Ureter (tissue), 1 donor: Measurements from ENCODE around the gene TRIOBP. TPM values are rescaled to one million over a fixed set of nuclear protein-coding genes. Genes with fewer than 3 reads are reported as not detected.

Experiments
- DNase-seq: peaks from one replicate; pipeline ENCODE4 v3.0.0-alpha.2; 2020; ENCODE audit warnings: low spot score
- total RNA-seq: library from RNA; stranded (reverse); gene quantifications from one replicate; pipeline ENCODE4 v1.2.4, GENCODE V29; 2023
- donor health status: DM: yes; HTN: yes; CAD: no.

TRIOBP gene
- total RNA-seq, 1 donor from 2014 or later: 108 TPM

DNA sequence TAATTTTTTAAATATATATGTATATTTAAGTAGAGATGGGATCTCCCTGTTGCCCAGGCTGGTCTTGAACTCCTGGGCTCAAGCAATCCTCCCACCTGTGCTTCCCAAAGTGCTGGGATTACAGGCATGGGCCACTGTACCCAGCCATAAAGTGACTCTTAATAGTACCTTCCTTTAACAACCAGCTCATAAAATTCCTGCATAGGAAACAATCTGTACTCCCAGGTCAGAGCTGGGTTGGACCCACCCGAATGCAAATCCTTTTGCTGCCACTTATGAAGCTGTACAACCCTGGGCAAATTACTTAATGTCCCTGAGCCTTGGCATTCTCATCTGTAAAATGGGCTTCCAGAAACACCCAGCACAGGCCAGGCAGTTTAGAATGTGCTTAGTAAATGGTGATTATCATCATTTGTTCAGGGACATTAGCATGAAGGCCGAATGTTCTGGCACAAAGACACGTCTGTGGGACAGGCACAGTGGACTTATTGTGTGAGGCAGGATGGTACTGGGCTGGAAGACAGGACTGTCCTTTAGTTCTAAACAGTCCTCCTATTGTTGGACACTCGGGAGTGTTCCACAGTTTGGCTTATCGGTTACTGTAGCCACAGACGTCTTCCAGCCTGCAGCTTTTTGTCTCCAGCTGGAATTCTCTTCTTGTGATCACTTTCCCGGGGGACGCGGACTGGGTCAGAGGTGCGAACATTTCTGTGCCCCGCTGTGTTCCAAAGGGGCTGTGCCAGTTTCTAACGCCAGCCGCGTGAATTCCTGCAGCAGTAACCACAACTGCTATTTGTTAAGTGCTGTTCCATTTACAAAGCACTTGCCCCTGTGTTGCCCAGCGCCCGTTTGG lies 32.4 kb upstream of the TRIOBP start:
- no peak for DNase-seq

- DNase-seq: no peak
Observed at GRCh38 chr22:37665487-37665886, 31.4 kb upstream of the TRIOBP start.

DNA sequence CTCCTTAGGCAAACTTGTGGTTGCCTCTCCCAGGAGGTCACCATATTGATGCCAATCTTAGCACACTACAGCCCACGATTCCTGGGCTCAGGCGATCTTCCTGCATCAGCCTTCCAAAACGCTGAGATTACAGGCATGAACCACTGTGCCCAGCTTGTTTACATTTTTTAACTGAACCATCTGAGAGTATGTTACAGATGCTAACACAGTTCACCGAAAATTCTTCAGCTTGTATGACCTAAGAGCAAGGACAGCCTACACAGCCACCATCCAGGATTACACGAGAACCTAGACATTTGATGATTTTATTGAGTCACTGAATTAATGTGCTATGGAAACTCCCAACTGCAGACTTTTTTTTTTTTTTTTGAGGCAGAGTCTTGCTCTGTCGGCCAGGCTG lies 27.3 kb upstream of the TRIOBP start:
- no peak for DNase-seq

GRCh38 chr22:37672206-37672919 lies 24.5 kb upstream of the TRIOBP start:
- DNase-seq: no peak

GRCh38 chr22:37672920-37673455 lies 23.9 kb upstream of the TRIOBP start:
- no peak for DNase-seq

GRCh38 chr22:37674248-37674647 lies 22.6 kb upstream of the TRIOBP start:
- no peak for DNase-seq

DNA sequence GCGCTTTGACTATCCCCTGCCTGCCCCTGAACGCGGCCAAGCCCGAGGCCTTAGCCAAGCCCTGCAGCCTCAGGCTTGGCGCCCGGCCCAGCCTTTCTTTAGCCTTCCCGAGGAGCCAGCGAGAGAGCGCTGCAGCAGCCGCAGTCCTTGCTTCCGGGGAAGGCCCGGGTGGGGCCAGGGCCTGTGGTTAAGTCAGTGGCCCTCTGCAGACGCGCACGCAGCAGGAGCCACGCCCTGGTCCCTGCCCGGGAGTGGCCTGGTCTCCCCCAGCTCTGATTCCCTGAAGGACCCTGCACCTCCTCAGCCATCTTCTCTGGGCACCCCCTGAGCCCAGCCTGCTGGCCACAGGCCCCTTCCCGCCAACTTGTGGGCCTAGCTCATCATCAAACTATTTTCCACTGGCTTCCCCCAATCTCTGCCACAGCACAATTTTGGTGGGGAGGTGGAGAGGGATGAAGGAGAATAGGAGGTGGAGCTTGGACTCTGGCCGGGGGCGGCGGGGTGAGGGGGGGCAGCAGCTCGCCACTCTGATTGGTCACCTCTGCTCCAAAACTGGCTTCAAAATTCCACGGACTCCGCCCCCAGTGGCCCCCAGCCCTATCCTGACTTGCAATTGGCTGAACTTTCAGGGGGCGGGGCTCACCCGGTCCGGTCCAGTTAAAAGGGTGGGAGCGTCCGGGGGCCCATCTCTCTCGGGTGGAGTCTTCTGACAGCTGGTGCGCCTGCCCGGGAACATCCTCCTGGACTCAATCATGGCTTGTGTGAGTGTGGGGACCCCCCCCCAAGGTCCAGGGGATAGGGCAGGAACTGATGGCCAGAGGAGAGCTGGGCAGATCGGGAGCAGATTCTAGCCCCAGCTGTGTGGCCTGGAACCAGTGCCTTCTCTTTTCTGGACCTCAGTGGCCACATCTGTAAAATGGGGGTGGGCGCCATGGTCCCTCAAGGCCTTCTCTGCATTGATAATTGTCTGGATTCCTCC lies 21.6 kb upstream of the TRIOBP start, which contains the start of gene LGALS1:
Gene LGALS1 (plus strand): TSS at position 686 of the 979 bp plus-strand sequence. CDS start 67 bp downstream, at position 753.
- peak; percentile 97 for DNase-seq

- DNase-seq: peak; percentile 76
Observed at GRCh38 chr22:37675930-37676735, 20.7 kb upstream of the TRIOBP start.

DNA sequence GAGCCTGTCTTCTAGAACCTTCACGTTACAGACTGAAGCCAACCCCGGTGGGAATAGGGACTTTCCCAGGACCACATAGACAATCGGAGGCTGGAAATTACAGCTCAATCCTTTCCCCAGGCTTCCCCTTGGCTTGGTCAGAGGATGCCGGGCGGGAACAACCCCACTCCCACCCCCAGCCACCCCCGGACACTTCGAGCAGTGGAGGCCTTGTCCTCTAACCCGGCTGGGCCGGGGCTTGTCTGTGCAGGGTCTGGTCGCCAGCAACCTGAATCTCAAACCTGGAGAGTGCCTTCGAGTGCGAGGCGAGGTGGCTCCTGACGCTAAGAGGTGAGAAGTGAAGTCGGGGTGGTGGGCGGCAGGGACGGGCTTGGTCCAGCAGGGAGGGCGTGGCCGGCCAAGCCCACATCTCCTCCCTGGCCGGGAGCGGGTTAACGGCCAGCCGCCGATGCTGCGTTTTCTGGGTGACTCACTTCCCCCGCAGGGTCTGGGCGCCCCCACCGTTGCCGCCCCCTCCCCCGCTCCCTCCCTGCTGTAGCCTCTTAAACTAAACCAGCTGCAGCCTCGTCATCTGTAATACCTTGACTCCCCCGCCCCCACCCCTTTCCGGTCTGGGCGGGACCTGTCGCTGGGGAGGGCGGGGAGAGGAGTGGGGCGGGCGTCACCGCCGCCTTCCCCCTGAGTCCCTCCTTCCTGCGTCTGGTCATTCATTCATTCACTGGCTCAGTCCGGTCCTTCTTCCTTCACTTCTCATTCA lies 19.9 kb upstream of the TRIOBP start:
- DNase-seq: peak; percentile 91

- DNase-seq: no peak
Observed at GRCh38 chr22:37677493-37677974, 19.3 kb upstream of the TRIOBP start.

GRCh38 chr22:37678372-37678771 lies 18.5 kb upstream of the TRIOBP start:
- no peak for DNase-seq

GRCh38 chr22:37679670-37680069 lies 17.2 kb upstream of the TRIOBP start:
- no peak for DNase-seq

GRCh38 chr22:37680191-37680851 lies 16.5 kb upstream of the TRIOBP start:
- no peak for DNase-seq

DNA sequence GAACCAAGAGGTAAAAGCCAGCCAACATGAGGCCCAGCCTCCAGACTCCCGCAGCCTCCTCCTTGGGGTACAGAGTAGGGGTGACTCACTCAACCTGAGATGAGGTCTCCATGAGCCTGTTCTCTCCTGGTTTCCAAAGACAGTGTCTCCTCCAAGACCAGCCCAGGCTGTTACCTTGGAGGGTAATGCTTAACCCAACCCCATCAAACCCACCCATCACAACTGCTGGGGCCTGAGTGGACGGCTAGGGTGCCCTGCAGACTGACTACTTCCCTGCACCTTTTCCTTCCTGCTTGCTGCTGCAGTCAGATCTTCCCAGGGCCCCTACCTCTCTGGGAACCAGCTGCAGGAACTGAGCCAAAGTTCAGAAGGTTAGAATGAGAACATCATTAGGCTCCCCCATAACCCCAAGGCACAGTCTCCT lies 15.8 kb upstream of the TRIOBP start:
- no peak for DNase-seq

DNA sequence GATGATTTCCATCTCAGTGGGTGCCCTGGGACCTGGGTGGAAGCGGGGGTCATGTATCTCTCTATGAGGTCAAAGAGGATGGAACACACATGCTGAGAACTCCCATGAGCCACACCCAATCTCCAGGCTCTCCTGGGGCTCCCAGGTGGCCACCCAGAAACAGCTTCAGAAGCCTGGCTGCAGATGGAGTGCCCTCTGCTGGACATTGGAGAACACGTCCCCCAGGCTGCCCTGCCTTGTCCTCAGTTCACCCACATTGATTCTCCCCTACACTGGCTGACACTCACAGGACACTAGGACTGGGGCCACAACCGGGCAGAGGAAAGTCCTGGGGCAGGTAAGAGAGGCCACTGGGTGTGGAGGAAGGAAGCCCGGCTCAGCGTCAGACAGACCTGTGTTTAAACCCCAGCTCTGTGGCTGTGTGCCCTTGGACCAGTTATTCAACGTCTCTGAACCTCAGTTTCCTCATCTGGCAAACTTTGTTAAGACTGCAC lies 15.2 kb upstream of the TRIOBP start:
- DNase-seq: peak; percentile 81

DNA sequence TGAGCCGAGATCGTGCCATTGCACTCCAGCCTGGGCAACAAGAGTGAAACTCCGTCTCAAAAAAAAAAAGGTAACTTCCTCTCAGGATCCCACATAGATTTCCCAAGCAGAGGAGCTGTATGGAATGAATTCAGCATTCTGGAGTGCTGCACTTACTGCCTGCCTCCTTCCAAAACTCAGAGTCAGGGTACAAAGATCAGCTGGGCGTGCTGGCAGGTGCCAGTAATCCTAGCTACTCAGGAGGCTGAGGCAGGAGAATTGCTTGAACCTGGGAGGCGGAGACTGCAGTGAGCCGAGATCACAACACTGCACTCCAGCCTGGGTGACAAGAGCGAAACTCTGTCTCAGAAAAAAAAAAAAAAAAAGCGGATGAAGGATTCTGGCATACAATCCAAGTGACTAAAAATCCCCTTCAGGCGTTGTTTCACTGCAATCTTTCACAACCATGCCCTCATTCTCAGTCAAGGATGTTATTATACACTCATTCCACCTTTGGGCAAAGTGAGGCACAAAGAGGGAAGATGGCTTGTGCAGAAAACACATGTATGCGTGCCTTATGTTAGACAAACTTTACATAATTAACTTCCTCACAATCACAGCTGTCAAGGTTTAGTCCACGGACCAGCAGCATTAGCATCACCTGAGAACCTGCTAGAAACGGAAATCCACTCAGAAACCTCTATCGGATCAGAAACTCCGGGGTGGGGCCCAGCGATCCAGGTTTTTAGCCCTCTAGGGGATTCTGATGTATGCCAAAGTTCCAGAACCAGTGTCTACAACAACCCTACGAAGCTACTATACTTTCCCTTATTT lies 11.8 kb upstream of the TRIOBP start:
- no peak for DNase-seq

GRCh38 chr22:37686002-37686982 lies 10.6 kb upstream of the TRIOBP start, which contains the start of gene NOL12:
TSS of gene NOL12 (plus strand) at chr22:37686343. CDS start at chr22:37686393, 50 bp downstream.
- peak; percentile 86 for DNase-seq
